ENCODE measurements around the gene MDK.

GRCh38 chr11:46335890-46336562 is 45.4 kb upstream of the MDK start:
- TF ChIP-seq MYC (CRISPR knock-in tag; IDR thresholded peaks at IDR 0.05; ENCODE audit: borderline replicate concordance) (no peak), EP300 (IDR thresholded peaks at IDR 0.05; ENCODE audit: low read depth in 2 of 2, low read length in 2 of 2) (no peak), EP300 (CRISPR knock-in tag; IDR thresholded peaks at IDR 0.05; ENCODE audit: borderline replicate concordance) (no peak)

Measured in HepG2 (cell line).